Activated CD4-positive, alpha-beta T cell treated with anti-CD3 and anti-CD28 coated beads for 24 hours (primary cell): ENCODE results near the gene HOXC9.
"Not testable (repeated sequence)": the region's sequence is repeated elsewhere in the genome, so short reads cannot be mapped to it uniquely, and the experiment has no call there.

ENCODE experiments used
- DNase-seq, 2 donors: peaks; one replicate each; pipeline ENCODE4 v3.0.0-alpha.2; 2020; ENCODE audit warnings: low read depth in 2 of 2

HOXC9 gene

DNA sequence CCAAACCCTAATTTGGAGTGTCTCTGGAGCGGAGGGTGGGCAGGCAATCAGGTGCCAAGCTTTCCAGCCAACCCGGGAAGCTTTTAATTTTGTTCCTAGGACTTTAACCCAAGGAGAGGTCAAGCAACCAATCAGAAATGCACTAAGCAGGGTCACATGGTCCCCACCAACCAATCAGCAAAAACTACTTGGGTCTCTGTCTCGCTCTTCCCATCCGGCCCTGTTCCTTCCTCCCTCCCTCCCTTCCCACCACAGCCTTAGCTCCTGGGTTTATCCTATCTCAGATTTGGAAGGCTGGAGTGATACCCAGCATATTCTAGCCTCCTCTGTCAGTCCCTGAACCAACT lies 40.2 kb downstream of the HOXC9 start:
- no peak for DNase-seq

DNA sequence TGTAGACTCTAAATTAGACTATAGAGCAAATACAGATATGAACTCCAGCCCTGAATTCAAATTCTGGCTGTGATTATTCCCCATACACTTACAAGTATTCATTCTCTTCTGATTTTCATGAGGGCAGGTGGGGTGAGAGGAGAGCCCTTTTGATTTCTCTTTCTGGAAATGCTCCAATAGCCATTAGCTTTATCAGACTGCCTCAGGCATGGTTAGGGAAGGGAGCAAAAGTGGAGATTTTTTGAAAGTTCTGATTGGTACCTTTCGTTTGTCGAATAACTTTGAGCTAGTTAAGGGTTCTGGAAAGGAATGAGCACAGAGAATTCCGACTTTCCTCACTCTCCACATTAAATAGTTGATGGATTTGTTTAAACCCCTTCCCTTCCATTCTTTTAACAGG lies 40.7 kb downstream of the HOXC9 start:
- DNase-seq, result no peak

DNA sequence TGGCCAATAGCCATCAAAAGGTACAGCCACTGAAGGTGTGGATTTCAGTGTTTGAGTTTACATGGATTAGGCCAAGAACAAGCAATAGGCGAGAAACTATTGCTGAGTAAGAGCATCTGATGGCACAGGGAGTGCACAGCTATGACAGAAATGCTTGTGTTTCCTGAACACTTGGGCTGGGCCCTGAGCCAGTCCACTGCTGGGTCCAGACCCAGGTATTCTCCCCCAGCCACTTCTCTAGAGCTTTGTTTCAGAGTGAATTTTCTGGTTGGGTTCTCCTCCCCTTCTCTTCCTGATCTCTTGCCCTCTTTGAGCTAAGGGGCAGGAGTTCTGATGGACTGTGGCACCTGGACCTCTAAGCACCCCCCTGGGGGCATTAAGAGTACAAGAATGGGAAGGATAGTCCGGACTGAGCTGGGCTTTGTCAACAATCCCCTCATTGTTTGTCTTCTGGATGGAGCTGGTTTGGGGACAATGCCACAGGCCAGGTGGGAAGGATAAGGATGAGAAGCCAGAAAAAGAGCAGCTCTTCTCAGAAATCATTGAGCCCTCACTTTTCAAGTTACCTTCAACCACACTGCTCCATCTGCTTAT lies 41.2 kb downstream of the HOXC9 start:
- DNase-seq, result no peak

DNA sequence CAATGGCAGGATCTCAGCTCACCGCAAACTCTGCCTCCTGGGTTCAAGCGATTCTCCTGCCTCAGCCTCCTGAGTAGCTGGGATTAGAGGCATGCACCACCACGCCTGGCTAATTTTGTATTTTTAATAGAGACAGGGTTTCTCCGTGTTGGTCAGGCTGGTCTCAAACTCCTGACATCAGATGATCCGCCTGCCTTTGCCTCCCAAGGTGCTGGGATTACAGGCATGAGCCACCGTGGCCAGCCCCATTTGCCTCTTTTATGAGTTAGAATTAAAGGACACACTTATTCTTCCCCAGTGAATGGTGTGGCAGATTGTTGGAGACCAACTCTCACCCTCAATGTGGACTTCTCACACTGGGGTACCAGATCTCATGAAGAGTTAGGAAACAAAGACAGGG lies 42.1 kb downstream of the HOXC9 start:
- not testable (repeated sequence) for DNase-seq

DNA sequence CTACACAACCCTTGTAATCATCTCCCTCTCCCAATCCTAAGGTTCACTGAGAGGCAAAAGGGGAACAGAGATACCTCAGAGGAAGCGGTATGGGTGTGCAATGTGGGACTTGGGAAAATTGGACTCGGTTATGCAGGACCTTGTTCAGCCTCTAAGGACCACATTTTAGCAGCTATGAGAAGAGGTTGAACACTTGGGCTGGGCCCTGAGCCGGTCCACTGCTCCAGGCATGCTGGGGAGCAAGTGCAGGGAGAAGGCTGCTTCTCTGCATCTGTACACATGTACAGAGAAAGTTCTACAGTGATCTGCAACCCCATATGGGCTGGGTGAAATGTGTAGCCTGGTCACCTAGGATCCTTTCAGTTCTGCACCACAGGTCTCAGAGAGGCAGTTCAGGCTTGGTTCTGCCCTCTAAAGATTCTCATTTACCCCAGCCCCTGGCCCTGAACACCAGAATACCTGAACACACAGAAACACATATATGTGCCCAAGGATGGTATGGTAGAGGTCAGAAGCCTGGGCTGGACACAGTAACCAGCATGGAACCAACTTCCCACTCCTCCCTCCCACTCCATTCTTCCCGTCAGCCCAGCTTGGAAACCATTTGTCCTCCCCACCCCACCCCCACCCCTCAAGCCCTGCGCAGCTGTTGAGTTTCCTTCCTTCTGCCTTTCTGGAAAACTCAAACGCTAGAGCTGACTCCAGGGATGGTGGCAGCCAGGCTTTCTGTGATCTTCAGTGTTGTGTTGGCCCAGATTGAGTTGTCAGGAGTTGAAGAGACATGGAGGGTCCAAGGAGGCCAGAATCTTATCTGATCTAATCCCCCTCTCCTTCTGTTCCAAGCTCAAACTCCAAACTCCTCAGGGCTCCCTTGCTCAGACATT lies 43.3 kb downstream of the HOXC9 start:
- DNase-seq, result no peak

DNA sequence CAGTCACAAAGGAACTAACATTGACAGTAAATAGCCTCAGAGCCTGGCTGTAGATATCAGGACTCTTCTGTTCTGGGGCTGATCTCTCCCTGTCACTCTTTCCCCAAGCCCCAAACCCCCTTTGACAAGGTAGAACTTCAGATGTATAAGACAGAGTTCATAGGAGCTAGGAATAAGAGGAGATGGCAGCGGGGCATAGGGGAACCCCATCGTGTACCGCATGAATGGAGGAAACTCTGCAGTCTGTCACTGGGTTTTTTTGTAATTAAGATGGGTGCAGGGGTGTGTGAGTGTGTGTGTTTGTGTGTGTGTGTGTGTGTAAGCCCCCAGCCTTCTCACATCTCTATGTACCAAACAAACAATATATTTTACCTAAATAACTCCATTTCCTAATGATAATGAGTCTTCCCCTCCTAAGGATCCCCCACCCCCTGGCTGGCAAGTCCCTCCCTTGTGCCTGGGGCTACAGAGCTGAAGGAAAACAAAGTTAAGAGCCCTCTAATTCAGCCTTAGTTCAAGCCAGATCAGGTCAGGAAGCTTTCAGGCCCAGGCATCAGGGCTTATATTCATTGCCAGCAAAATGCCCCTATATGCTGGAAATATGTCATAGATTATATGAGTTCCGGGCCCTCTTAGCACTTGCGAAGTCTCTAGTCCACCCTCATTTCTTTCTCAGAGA lies 44.6 kb downstream of the HOXC9 start:
- DNase-seq, result no peak

DNA sequence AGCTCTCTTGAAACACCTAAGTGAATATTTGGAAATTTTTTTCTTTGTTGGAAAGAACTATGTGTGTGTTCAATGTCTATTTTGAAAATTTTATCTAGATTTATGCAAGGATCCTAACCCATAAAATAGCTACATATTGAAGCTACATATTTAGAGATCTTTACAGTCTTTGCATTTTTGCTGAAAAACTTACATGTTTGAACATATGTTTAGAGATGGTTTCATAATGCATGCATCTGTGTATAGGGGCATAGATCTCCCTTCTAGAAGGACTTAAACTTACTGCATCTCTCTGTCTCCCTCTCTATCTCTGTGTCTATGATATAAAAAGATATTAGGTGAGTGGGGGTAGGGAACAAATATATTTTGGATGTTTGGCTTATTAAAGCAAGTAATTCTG lies 45.4 kb downstream of the HOXC9 start:
- no peak for DNase-seq

DNA sequence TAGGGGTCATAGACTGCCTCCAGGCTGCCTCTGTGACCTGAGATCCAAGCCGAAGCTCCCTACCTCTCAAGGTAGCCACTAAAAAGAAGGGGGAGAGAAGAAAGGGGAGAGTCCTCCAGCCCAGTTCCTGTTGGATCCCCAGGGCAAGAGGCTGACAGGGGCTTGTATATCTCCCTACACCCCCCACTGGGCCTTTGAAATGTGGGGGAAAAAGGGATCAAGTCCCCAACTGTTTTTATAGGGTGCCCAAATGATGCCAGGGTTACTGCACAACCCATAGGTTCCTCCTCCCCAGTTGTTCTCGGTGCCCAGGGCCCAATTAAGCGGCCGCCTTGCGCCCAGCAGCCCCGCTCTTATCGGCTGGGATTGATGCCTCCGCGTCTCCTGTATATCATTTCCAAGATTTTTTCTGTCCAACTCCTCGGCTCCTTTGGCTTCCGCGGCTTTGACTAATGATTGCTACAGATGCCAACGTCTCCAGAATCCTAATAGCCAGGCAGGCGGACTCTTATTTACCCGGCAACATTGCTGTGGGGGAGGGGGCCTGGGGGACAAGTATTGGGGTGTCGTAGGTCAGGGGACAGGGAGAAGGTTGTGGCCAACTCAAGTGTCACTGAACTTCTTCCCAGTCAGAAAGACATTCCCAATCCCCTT lies 46.0 kb downstream of the HOXC9 start:
- no peak for DNase-seq

DNA sequence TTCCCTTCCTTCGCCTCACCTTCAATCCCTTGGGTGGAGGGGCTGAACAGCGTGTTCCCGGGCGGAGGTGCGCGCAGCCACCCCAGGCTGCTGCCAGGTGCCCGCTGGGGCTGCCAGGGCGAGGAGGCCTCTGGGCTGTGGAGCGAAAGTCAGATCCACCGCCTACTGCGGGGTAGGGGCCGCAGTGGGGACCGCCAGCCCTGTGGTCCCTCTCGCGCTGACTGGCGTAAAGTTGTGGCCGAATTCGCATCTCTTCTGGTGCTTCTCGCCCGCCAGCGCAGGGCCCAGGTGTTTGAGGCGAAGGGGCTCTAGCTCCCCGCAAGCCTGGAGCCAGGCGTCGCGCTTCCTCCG lies 46.8 kb downstream of the HOXC9 start:
- no peak for DNase-seq

DNA sequence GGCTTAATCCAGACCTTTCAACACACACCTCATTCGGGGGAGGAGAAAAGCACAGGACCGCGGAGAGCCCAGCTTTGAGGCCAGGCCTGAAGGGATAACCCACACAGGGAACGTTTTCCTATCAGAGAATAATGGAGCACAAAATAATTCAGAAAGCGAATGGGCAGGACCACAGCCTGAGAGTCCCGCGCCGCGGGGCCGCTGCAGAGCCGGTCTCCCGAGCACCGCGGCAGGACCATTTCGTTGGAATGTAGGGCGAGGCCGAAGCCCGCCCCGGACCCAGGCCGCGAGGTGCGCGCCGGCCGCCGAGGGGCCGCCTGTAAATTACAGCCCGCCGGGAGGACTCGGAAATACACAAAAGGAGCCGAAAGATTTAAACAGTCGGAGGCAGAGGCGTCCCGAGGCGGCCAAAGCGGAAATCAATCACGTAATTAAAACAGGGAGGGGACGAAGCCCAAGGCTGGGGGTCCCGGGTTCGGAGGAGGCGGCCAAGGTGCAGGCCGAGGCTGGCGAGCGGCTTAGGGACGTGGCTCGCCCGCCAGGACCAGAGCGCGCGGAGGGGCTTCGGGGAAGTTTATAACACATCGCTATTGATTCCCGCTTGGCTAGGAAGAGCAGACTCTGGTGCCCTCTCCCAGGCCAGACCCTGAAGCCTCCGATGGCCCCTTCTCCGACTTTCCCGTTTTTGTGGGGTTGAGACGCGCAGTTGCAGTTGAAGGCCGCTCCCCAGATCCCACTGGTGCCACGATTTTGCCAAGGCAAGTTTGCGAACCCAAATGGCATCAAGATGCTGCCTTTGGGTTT lies 47.4 kb downstream of the HOXC9 start:
- DNase-seq, result no peak

DNA sequence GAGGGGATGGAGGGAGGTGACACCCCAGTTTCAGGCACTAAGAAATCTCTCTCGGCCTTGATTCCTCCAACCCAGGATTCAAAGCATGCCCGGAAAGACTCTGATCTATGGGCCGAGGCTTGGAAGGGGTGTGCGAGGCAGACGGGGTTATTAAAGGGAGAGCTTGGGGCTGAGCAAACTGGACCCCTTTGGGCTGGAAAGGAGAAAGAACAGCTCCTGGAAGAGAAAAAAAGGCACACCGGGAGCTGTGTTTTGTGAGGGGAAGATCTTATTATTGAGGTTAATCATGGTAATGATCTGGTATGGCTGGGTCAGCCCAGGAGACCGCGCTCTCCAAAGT lies 48.0 kb downstream of the HOXC9 start:
- no peak for DNase-seq

DNA sequence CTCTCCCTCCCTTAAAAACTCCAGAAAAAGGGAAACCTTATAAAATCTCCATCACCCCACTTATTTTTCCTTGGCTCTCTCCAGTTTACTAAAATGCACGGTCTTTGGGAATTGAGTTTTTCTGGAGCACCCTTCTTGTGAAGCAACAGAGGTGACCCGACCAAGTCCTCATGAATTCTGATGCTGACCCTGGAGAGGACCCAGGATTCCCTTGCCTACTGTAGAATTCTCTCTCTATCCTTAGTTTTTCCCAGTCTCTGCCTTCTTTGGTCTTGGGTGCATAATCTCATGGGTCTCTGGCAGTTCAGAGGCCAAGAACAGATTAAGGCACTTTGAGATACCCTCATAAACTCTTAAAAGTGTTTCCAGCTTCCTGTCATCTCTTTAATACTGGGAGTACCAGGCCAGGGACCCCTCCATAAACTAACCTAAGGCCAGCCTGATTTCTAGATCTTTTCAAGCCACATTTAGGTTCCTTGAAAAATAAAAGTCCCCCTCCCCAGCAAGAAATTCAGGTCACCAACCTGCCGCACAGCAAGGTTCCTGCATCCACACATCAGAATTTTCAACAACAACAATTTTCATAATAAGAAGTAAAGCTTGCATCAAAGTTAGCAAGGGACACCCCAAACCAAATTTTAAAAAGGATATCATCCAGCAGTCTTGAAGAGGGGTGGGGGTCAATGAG lies 48.6 kb downstream of the HOXC9 start:
- no peak for DNase-seq

DNA sequence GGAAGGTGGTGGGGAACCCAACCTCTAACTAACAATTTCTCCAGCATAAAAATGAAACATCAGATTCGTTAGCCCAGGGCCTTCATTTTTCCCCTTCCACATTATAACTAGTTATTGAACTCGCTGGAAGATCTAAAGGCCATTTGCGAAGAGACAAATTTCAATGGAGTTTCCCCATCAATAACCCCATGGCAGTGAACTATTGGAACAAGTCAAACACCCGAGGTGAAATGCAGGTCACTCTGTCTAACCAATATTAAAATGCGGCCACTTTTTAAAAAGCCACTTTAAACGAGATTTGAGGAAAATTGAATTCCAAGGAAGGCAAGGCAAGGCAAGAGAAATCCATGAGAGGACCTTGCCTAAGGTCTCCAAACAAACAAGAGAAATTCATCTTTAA lies 49.1 kb downstream of the HOXC9 start:
- DNase-seq, result no peak

DNA sequence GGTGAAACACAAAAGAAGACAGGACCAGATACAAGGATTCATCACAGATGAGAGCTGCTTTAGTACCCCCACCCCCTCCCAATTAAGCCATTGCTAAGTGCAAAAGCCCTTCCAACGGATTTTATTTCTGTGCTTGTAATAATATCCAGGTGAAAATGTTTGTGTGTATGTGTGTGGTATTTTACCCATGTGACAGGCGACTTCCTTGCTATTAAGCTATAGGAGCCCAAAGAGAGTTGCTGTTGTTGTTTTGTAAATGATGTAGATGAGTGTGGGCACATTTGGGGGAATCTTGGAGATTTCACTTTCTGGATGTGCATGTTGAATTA lies 50.5 kb downstream of the HOXC9 start:
- DNase-seq, result no peak

DNA sequence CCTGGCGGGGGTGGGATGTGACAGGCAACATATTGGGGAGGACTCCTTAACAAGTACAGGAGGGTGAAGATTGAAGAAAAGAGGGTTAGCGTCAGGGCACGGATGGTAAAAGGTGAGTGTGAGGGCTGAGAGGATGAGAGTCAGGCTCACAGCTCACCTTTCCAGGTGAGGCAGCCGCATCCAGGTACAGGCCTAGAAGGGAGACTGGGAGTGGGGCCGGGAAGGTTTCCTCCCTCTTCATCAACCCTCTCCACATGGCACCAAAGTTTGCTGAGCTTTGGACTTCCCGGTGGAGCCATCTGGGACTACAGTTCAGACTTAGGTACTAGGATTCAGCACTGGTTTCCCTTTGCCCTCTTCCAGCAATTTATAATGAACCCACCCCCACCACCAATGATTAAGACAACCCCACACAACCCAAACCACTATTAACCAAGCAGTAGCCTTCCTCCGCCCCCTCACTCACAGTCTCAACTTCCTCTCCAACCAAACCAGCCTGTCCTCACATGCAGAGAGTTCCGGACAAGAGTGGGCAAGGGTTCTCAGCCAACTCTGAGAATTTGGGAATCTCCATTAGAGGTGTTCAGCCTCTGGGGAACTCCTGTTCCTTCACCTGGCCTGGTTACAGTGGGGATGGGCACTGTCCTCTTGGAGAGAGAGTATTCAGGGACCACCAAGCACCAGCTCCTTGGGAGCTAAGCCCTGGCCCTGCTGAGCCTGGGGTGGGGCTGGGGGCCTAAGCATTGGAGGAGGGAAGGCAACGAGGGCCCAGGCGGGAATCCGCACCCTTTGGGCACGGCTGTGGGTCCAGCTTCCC lies 51.3 kb downstream of the HOXC9 start:
- no peak for DNase-seq

DNA sequence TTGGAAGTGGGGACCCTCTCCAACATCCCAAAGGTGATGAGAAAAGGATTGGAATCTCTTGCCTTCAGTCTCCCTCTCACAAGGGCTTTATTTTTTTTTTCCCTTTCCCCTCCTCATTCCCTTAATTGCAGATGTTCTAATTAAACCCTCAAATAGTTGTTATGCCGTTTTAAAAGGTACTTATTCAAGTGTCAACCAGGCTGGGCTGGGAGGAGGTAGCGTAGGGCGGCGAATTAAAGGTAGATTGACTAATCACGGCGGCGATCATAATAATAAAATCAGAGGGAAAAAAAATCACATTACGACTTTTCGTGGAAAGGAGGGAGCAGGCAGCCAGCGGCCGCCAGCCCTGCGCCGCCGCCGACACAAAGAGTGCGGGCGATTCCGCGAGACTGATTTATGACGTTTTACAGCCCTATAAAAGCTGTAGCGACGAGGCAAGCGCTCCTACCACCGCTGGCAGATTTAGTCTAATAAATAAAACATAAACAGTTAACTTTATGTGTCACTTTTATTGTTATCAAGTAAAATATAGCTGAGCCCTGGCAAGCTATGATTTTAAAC lies 52.0 kb downstream of the HOXC9 start:
- no peak for DNase-seq

DNA sequence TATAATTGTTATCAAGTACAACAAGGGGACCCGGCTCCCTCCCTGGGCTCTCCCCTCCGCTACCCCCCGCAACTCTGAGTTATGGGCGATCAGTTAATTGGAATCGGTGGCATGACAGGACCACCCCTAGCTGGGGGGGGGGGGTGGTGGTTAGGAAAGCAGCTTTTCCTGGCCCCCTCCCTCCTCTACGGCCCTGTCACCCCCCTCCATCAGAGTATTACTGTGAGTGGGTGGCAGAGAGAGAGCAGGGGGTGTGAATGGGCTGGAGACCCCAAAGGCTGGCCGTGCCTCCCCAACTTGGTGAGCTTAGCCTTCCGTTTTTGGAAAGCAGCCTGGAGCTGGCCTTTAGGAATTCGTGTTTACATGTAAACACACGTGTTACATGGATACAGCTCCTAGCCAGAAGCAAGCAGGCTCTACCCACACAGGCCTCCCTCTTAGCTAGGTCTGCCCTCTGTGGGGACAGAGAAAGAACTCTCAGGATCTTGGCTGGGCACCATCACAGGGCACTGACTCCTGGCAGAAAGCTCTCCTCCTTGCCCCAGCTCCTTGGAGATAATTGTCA lies 52.6 kb downstream of the HOXC9 start:
- no peak for DNase-seq
